ENCODE measurements around the gene LRRC71. TPM values are rescaled to one million over a fixed set of nuclear protein-coding genes. Genes with fewer than 3 reads are reported as not detected.

LRRC71 gene
- polyA plus RNA-seq, 3 donors = not detected

- H3K27me3 Mint-ChIP-seq (ENCODE audit: low read depth in 3 of 3) = peaks cover 34 to 48% (median 37%) of the 10 kb centered on the region in 3 donors
These were observed 33.7 kb upstream of the LRRC71 start for GRCh38 chr1:156886583-156887281.

GRCh38 chr1:156887317-156887716, 33.1 kb upstream of the LRRC71 start:
- DNase-seq = no peak
- no peak overlapping the region for H3K27ac ChIP-seq (ENCODE audit: low read depth in 1 of 2, low read length in 2 of 2)
- Mint-ChIP-seq H3K27ac (peak overlapping the region in 1 of 7 donors; percentile 26), H3K36me3 (peaks cover 0 to 3% of the 10 kb centered on the region in 2 donors), H3K9me3 (peaks cover 0 to 2% (median 0%) of the 10 kb centered on the region in 7 donors), H3K27me3 (ENCODE audit: low read depth in 3 of 3) (peaks cover 36 to 50% (median 40%) of the 10 kb centered on the region in 3 donors), H3K4me1 (peaks cover 10% of the 10 kb centered on the region), H3K4me3 (no peak overlapping the region)
- WGBS (ENCODE audit: insufficient coverage) = 60% methylated on average over 1 of the region's 3 CpGs
- H2AFZ ChIP-seq (ENCODE audit: insufficient read depth, low read depth, low read length, poor library complexity, severe bottlenecking) = no peak overlapping the region
- no peaks in the 10 kb centered on the region for H3K9me3 ChIP-seq (replicated peaks in 1 of 2; ENCODE audit: control insufficient read depth in 1 of 2, insufficient read depth in 1 of 2, low read length in 2 of 2)
- TF ChIP-seq, protein P1, sequence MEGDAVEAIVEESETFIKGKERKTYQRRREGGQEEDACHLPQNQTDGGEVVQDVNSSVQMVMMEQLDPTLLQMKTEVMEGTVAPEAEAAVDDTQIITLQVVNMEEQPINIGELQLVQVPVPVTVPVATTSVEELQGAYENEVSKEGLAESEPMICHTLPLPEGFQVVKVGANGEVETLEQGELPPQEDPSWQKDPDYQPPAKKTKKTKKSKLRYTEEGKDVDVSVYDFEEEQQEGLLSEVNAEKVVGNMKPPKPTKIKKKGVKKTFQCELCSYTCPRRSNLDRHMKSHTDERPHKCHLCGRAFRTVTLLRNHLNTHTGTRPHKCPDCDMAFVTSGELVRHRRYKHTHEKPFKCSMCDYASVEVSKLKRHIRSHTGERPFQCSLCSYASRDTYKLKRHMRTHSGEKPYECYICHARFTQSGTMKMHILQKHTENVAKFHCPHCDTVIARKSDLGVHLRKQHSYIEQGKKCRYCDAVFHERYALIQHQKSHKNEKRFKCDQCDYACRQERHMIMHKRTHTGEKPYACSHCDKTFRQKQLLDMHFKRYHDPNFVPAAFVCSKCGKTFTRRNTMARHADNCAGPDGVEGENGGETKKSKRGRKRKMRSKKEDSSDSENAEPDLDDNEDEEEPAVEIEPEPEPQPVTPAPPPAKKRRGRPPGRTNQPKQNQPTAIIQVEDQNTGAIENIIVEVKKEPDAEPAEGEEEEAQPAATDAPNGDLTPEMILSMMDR (IDR thresholded peaks at IDR 0.05) = no peak
- intact Hi-C loops (cut with micrococcal nuclease) = loop anchor here in 1 of 2 donors (10.0 kb wide), 1 partner anchor 193 kb away; no protein-coding TSS in a partner anchor
- peaks cover 7 to 9% of the 10 kb centered on the region in 2 donors for H3K4me1 ChIP-seq (ENCODE audit: control insufficient read depth in 1 of 2, insufficient read depth in 2 of 2, low read length in 2 of 2)
- no peak overlapping the region for H3K4me2 ChIP-seq (replicated peaks; ENCODE audit: extremely low read depth, low read length, poor library complexity, severe bottlenecking)
- H3K4me3 ChIP-seq (replicated peaks in 1 of 3; ENCODE audit: low read depth in 2 of 3, low read length in 3 of 3) = no peak overlapping the region
- no peaks in the 10 kb centered on the region for H4K20me1 ChIP-seq (ENCODE audit: insufficient read depth, low read length)
- H3K36me3 ChIP-seq (replicated peaks in 1 of 2; ENCODE audit: control insufficient read depth in 1 of 2, insufficient read depth in 2 of 2, low read length in 2 of 2) = no peaks in the 10 kb centered on the region
- H3K27me3 ChIP-seq (ENCODE audit: control insufficient read depth in 2 of 2, insufficient read depth in 2 of 2, low read length in 2 of 2) = peaks cover 3 to 21% of the 10 kb centered on the region in 2 donors
- H3K79me2 ChIP-seq (ENCODE audit: insufficient read depth, low read length) = no peaks in the 10 kb centered on the region
- no peak overlapping the region for H3K9ac ChIP-seq (ENCODE audit: insufficient read depth, low read length, poor library complexity, severe bottlenecking)

More at GRCh38 chr1:156886583-156887281, 33.7 kb upstream of the LRRC71 start:
- TF ChIP-seq, protein P1 (IDR thresholded peaks at IDR 0.05) = no peak
- H3K4me2 ChIP-seq (replicated peaks; ENCODE audit: extremely low read depth, low read length, poor library complexity, severe bottlenecking) = no peak overlapping the region
- no peaks in the 10 kb centered on the region for H3K9me3 ChIP-seq (replicated peaks in 1 of 2; ENCODE audit: control insufficient read depth in 1 of 2, insufficient read depth in 1 of 2, low read length in 2 of 2)
- H3K79me2 ChIP-seq (ENCODE audit: insufficient read depth, low read length) = no peaks in the 10 kb centered on the region
- Mint-ChIP-seq H3K4me3 (no peak overlapping the region), H3K9me3 (peaks cover 0 to 2% (median 0%) of the 10 kb centered on the region in 7 donors), H3K4me1 (peaks cover 5% of the 10 kb centered on the region), H3K27ac (no peak overlapping the region), H3K36me3 (peaks cover 0 to 3% of the 10 kb centered on the region in 2 donors)
- peaks cover 3 to 19% of the 10 kb centered on the region in 2 donors for H3K27me3 ChIP-seq (ENCODE audit: control insufficient read depth in 2 of 2, insufficient read depth in 2 of 2, low read length in 2 of 2)
- no peaks in the 10 kb centered on the region for H3K36me3 ChIP-seq (replicated peaks in 1 of 2; ENCODE audit: control insufficient read depth in 1 of 2, insufficient read depth in 2 of 2, low read length in 2 of 2)
- no peak overlapping the region for H3K27ac ChIP-seq (ENCODE audit: low read depth in 1 of 2, low read length in 2 of 2)
- H2AFZ ChIP-seq (ENCODE audit: insufficient read depth, low read depth, low read length, poor library complexity, severe bottlenecking) = no peak overlapping the region
- no peak overlapping the region for H3K9ac ChIP-seq (ENCODE audit: insufficient read depth, low read length, poor library complexity, severe bottlenecking)
- no peaks in the 10 kb centered on the region for H4K20me1 ChIP-seq (ENCODE audit: insufficient read depth, low read length)
- H3K4me1 ChIP-seq (ENCODE audit: control insufficient read depth in 1 of 2, insufficient read depth in 2 of 2, low read length in 2 of 2) = peaks cover 2 to 3% of the 10 kb centered on the region in 2 donors
- DNase-seq = no peak
- no peak overlapping the region for H3K4me3 ChIP-seq (replicated peaks in 1 of 3; ENCODE audit: low read depth in 2 of 3, low read length in 3 of 3)
- WGBS (ENCODE audit: insufficient coverage) = 20% methylated on average over 1 of the region's 6 CpGs
- intact Hi-C loops (cut with micrococcal nuclease) = loop anchor here in 1 of 2 donors (10.0 kb wide), 1 partner anchor 192 kb away; no protein-coding TSS in a partner anchor
